Cortex of kidney (tissue), 1 donor: Measurements from ENCODE around the gene POC1A.

Source experiments
- DNase-seq: peaks from one replicate; lab custom pipeline; 2025; lab: John Stamatoyannopoulos, UW

POC1A gene

GRCh38 chr3:52067046-52067445 lies 87.2 kb downstream of the POC1A start:
- no peak for DNase-seq

- DNase-seq, result no peak
Measured at GRCh38 chr3:52065264-52065756, 88.9 kb downstream of the POC1A start.

DNA sequence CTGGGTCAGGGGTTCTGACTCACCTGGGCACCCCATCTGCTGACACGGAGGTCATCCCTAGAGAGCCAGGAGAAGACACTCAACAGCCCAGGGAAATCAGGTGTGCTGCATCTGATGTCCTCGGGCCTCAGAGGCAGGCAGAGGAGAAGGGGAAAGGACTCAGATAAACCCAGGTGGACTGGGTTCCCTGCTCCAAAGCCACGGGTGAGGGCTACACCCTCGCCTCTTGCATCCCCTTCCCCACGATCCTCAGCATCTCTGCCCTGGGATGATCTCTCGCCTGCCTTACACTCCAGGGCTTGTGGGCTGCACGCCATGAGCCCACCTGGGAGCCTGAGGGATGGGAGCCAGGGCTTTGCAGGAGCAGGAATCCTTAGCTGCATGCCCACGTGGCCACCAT lies 89.7 kb downstream of the POC1A start:
- no peak for DNase-seq

- DNase-seq, result no peak
Measured at GRCh38 chr3:52063026-52063723, 91.0 kb downstream of the POC1A start.

GRCh38 chr3:52062505-52062904 lies 91.7 kb downstream of the POC1A start:
- no peak for DNase-seq

DNA sequence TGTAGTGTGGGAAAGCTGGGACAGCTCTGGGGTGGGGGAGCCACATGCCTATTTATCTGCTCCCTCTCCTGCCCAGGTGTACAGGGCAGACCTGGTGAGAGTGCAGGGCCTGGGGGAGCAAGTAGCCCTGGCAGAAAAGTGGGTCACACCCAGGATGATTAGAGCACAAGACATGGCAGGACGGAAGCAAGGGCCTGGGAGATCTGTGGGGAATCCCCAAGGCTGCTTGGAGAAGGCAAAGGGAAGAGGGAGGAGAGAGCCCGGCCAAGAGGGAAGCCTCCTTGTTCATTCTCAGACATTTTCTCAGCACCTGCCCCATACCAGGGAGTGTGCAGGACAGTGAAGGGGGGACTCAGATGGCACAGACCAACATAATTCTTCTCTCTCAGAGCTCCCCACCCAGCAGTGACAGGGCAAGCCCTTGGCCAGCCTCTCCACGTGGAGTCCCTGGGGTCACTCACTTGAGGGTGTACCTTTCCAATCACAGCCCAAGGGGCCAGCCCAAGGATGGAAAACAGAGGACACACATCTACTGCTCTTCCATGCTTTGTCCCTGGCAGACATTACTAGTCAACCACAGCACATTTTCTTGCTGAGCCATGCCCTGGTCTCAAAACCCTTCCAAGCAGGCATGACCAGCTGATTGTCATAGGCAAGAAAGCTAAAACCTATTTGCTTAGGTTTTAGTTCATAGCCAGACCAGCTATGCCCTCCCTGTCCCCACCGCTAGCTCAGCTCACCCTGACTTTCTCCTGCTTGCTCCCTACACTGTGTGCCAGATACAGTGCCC lies 92.9 kb downstream of the POC1A start:
- DNase-seq, result no peak

GRCh38 chr3:52059781-52060180 lies 94.4 kb downstream of the POC1A start:
- no peak for DNase-seq

DNA sequence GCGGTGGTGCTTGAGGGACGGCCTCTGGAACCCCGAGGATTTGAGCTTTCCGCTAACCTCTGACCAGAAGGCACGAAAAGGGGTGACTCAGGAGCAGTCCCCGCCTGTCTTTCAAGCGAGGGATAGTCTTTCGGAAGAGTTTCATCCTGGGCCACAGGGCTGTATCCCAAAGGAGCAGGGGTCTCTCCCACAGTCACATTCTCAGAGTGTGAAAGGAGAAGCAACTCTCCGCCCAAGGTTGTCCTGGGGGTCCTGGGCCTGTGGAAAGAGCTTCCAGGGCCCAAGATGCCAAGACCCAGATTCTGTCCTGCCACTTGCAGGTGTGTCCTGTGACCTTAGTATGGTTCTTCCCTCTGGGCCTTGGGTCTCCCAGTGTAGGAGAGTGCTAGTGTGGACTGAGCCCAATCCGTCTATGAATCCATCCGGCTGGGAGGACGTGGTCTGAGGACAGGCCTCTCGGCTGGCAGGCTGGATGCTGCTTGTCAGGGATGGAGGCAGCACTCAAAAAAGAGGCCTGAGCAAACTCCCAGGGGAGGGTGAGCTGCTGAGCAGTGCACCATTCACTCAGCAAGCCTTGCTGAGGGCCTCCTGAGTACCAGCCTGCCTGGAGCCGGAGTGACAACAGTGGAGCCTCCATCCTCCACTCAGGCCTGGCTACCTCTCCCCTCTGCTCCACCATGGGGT lies 96.3 kb downstream of the POC1A start:
- DNase-seq, result no peak

DNA sequence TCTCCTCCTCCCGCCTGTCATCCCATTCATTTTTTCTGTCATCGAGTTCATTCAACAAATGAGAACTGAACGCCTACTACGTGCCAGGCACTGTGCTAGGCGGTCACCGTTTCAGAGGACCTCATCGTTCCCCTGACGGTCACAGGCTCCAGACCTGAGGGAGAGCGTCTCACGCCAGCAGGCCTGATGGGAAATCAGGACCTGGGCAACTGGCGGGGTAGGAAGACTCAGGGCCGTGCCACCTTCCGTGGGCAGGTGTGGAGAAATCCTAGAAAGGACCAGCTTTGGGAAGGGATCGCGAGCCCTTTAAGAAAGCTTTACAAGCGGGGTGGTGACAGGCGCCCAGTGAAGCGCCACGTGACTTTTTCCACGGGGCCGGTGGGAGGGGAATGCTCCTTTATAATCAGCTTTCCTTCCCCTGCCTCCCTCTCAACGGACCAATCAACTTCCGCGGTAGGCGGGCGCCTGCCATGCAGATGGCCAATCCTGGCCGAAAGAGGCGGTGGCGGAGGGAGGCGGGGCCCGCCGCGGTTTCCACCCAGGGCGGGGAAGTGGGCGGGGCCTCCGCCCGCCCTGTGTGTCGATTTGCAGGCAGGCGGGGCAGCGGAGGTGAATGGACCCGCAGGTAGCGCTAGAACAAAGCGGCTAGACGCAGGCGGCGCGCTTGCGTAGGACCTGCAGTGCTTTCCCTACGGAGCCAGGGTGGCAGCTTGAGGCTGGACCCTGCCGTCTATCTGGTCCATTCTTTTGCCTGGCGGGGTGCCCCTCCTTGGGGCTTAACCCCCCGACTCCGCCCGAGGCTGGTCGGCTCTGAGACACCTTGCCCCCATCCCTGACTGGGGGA lies 97.0 kb downstream of the POC1A start:
- peak; percentile 62 for DNase-seq

DNA sequence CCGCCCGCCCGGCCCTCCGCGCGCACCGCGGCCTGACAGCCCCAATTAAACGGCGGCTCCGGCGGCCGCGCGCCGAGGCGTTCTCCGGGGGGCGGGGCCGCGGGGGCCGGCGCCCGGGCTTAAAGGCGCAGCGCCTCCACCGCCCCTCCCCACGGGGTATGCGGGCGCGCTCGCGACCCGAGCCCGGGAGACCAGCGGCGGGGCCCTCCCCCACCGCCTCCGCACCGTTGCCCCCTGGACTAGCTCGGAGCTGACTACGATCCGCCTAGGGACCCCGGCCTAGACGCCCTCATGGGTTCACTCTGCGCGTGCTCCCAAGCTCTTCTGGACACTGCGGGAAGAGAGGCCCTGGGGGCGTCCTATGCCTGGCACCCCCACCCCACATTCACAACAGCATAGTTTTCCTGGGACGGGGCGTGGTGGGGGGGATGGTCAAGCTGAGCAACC lies 97.7 kb downstream of the POC1A start, which contains the start of gene DUSP7:
Gene DUSP7, minus strand, starts transcription at position 51 of the 447 bp plus-strand sequence. CDS start 205 bp downstream, outside the sequence.
- DNase-seq, result no peak

- no peak for DNase-seq
Measured at GRCh38 chr3:52055537-52056351, 98.5 kb downstream of the POC1A start.

- no peak for DNase-seq
Measured at GRCh38 chr3:52054661-52055511, 99.3 kb downstream of the POC1A start.

GRCh38 chr3:52053307-52054304 lies 100.6 kb downstream of the POC1A start:
- no peak for DNase-seq

DNA sequence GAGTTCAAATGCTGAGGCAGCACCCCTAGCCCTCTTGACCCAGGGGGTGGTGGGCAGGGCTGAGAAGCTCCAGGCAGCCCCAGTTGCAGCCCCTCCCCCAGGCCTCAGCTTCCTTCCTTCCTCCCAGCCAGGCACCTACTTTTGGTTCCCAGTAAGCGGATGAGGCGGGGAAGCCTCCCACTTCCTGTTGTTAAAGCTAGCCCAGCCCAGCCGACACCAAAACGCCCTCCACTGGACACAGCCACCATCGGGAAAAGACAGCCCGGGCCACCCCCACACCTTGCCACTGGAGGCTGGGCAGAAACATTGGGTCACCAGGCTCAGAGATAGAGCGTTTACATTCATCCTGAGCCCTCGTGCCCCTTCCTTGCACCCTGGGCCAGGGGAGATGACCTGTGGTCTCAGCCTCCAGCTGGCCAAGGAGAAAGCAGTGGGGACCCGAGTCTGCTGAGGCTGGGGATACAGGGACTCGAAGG lies 101.4 kb downstream of the POC1A start:
- DNase-seq, result no peak

DNA sequence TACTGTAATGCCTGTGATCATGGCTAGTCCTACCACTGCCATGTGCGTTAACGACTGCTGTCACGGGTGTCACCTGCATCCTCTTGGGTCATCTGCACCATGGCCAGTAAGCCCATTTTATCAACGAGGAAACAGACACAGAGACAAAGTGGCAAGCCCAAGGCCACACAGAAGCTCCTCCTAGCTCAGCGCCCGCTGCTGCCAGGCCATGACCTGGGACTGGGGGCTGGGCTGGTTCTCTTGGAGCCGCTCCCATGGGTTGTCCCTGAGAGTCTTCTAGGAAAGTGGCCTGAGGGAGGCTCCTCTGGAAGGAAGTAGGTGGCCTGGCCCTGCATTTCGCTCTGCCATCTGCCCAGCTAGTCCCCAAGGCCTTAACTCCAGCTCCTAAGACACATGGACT lies 102.8 kb downstream of the POC1A start:
- no peak for DNase-seq

- DNase-seq, result no peak
Measured at GRCh38 chr3:52050571-52050970, 103.7 kb downstream of the POC1A start.

- no peak for DNase-seq
Measured at GRCh38 chr3:52049503-52049902, 104.7 kb downstream of the POC1A start.

DNA sequence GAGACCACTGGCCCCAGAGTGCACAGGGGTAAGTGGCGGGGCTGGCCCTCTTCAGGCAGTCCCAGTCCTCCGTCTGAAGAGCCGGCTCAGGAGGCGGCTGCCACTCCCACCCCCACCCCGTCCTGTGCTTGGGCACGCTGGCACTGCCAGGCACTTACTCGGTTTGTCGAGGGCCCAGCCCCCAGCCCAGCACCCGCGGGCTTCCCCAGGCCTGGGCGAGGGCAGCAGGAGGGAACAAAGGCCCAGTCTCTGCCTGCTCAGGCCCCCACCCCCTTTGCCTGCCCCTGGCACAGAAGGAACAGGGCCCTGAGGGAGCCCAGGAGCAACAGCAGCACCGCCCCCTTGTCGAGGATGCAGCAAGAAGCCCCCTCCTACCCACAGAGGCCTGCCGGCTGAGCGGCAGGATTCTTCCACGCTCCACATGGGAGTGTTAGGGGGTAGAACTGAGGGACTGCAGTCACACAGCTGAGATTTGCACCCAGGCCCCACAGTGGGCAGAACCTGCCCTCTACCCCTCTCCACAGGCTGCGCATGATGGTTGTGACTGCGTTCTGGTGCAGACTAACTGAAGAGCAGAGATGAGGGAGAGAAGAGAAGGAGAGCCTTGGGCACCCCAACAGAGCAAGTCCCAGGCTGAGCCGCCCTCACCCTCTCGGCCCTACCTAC lies 106.8 kb downstream of the POC1A start:
- DNase-seq, result no peak
